A172 (cell line): ENCODE measurements around the gene GPATCH11. TPM values are rescaled to one million over a fixed set of nuclear protein-coding genes. Genes with fewer than 3 reads are reported as not detected.
A peak's percentile ranks its signal among the peaks of the same experiment; 100 is the strongest.

Experiments used
- DNase-seq: peaks from one replicate; pipeline ENCODE4 v3.0.0-alpha.2; 2015; ENCODE audit warnings: low spot score
- total RNA-seq: library from RNA; depleted of rRNA; stranded (reverse); fragments of >200 nt; shearing (Covaris generic); gene quantifications from 2 replicates; pipeline ENCODE4 v1.2.3, GENCODE V29; 2014; rRNA removed

GPATCH11 gene
- total RNA-seq, 1 experiment from 2014 or later, result 15.4 TPM

DNA sequence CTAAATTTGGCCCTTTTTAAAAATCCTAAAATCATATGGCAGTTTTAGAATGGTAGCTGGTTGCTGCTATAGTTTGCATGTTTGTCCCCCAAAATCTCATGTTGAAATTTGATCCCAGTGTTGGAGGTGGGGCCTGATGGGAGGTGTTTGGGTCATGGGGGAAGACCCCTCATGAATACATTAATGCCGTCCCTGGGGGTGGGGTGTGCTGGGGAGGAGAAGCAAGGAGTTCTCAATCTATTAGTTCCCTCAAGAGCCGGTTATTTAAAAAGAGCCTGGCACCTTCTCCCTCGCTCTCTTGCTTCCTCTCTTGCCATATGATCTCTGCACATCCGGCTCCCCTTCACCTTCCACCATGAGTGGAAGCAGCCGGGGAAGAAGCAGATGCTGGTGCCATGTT, 20.8 kb downstream of the GPATCH11 start:
- DNase-seq, result no peak

DNA sequence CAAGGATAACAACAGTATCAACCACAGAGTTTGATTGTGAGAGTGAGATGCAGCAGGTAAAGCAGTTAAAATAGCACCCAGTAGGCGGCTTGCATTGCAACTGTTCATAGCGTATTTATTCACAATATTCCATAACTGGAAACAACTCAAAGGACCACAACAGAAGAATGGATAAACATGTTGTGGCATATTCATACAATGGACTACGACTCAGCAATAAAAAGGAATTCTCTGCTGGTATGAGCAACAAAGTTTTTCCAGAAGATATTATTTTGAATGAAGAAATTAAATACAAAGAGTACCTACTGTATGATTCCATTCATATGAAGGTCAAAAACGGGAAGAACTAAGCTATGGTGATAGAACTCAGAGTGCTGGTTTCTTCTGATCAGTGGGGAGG, 25.2 kb downstream of the GPATCH11 start:
- DNase-seq, result no peak

DNA sequence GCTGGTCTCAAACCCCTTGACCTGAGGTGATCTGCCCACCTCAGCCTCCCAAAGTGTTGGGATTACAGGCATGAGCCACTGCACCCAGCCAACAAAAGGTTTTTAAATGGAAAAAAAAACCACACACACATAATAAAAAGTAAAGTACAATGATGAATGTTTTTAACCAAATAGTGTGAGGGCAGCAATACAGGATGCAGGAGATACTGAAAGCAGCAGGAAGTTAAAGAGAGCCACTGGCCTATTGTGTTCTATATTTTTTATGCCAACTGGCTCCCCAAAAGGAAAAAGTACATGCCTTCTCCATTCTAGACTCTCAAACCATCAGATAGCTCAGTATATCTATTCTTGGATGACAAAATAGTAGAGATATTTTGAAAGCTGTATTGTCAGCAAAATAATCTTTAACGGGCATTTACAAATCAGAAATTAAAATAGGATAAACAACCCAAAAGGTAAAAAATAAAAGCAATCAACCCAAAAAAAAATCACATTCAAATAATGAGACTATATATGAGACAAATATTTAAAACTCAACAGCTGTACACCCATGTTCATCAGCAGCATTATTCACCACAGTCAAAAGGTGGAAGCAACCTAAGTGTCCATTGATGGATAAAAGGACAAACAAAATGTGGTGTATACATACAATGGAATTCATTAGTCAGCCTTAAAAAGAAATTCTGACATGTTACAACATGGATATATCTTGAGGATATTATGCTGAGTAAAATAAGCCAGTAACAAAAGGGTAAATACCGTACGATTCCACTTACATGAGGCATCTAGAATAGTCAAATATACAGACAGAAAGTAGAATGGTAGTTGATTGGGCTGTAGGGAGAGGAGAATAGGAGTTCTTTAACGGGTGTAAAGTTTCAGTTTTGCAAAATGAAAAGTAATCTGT, 26.2 kb downstream of the GPATCH11 start:
- DNase-seq, result no peak

DNA sequence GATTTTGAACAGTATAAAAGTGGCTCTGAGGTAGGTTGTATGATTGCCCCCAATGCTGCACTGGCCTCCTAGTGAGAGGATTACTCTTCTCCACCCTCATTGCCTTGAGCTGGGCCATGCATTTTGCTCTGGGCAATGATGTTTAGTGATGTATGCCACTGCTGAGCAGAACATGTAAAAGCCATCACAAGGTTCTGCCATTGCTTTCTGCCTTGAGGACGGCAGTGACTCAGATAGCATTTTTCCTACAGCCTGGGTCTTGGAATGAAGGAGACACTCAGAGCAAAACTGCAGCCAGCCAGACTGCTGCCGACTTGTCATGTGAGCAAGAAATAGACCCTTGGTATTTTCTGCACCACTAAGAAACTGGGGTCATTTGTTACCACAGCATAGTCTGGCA, 27.6 kb downstream of the GPATCH11 start:
- no peak for DNase-seq

DNA sequence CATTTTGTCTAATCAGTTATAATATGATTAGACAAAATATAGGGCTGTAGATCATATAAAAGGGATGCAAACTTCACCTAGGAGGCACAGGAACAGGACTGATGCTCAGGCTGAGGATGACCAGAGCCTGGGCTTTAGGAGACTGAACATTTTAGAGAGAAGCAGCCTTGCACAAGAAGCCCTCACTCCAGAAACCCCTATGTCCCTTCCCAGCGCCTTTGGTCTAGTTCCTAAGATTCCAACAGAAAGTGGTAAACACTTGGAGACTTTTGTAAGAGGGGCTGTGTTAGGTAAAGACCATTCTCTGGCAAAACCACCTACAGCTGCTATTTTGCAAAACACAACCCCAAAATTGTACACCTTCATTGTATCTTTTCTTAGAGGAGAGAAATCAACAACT, 33.2 kb downstream of the GPATCH11 start:
- DNase-seq, result no peak

DNA sequence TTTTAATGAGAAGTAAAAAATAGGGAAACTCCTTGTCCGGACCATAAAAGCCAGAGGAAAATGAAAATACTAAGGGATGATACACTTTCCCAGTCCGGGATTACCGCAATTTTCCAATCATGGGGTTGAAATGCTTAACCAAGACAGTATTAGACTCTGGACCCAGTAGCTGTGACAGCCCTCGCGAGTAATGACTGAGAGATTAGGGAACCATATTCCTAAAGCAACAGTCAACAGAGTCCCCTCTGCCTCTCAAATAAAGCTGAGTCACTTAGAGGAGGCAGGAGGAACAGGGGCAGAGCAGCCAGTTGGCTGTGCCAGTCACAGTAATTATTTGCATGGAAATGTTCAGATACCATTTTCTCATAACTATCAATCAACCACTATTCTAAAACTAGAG, 34.8 kb downstream of the GPATCH11 start:
- DNase-seq, result peak; percentile 10

DNA sequence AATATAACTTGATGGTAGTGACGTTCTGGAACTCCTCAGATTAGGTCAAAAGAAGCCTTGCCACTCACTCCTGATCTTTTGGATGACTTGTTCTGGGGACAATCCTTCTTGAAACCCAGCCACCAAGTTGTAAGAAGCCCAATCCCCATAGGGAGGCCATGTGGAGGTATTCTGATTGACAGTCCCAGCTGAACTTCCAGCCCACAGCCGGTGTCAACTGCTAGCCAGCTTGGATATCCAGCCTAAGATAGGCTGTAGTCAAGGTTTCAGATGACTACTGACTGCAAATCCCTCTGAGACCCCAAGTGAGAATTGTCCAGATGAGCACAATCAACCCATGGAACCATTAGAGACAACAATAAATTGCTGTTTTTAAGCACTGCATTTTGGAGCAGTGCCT, 41.1 kb downstream of the GPATCH11 start:
- no peak for DNase-seq

DNA sequence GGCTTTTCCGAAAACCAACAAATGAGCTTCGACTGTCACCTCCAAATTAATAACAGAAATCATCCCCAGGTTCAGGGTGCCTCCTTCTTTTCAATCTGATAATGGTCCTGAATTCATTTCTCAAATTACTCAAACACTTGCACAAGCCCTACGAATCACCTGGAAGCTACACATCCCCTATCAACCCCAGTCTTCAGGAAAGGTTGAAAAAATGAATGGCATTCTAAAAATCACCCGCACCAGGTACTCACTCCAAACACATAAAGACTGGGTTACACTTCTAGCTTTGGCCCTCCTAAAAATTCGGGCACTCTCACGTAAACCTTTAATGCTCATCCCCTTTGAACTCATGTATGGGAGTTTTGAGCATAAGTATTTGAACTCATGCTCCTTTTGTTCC, 48.6 kb downstream of the GPATCH11 start:
- DNase-seq, result no peak

DNA sequence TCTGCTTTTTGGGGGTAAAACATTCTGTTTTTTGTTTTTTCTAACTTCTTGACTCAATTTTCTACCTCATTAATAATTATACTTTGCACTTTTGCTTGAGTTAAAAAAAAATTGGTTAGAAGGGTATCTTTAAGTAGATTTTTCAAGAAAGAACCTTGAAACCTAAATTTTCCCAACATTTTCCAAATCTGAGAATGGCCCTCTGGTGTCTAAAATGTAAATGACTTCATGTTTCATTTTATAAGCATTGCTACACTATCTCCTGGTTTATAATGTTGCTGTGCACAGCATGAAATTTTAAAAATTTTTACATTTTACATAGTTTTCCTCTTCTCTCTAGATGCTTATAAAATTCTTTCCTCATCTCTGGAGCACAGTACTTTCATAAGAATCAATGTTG, 58.2 kb downstream of the GPATCH11 start:
- DNase-seq, result no peak

DNA sequence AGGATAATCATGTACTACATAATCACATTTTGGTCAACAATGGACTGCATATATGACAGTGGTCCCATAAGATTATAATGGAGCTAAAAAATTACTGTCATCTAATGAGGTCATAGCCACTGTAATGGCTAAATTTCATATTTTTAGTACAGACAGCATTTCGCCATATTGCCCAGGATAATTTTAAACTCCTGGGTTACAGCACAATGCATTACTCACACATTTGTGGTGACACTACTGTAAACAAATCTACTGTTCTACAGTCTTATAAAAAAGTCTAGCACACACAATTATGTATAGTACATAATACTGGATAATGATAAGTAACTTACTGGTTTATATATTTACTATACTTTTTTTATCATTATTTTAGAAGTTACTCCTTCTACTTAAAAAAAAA, 59.7 kb downstream of the GPATCH11 start:
- DNase-seq, result no peak

DNA sequence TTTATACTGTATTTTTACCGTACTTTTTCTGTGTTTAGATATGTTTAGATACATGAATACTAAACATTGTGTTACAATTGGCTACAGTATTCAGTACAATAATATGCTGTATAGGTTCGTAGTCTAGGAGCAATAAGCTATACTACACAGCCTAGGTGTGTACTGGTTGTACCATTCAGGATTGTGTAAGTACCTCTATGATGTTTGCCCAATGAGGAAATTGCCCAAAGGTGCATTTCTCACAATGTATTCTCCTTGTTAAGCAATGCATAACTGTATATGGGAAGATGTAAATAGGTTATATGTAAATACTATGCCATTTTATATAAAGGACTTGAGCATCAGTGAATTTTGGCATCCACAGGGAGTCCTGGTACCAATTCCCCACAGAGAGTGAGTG, 61.7 kb downstream of the GPATCH11 start:
- DNase-seq, result no peak

DNA sequence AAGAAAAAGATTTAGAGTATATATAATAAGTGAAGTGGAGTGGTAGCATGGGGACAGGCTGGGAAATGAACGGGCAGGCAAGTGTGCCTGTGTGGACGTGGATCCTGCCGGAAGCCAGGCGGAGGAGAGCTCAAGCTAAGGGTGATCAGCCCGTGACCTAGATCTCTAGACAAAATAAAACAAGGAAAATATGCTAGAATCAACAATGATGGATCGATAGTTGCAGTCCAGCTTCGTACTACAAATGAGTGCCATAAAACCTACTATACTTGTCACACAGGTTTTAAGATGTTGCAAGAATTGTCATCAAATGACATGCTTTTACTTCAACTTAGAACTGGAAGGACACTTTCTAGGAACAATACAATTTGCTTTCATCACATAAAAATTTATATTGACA, 64.0 kb downstream of the GPATCH11 start:
- DNase-seq, result no peak

Other genes with a start within 250 kb of the GPATCH11 start
- gene STRN, start 118.0 kb upstream of the GPATCH11 start, total RNA-seq, result 19.4 and 26.1 TPM in 2 replicates
- 14.4 and 31.5 TPM in 2 replicates for gene HEATR5B, start 146 bp upstream of the GPATCH11 start, total RNA-seq
- gene EIF2AK2, start 72.5 kb downstream of the GPATCH11 start, total RNA-seq, result 33.7 and 43.1 TPM in 2 replicates
- not detected in 2 replicates for gene SULT6B1, start 104.2 kb downstream of the GPATCH11 start, total RNA-seq
- 29.5 and 45.3 TPM in 2 replicates for gene CEBPZOS, start 112.0 kb downstream of the GPATCH11 start, total RNA-seq
- gene CEBPZ, start 147.1 kb downstream of the GPATCH11 start, total RNA-seq, result 62.1 and 89.8 TPM in 2 replicates
- gene NDUFAF7, start 147.1 kb downstream of the GPATCH11 start, total RNA-seq, result 12.0 and 18.1 TPM in 2 replicates
- gene PRKD3, start 240.3 kb downstream of the GPATCH11 start, total RNA-seq, result 59.8 and 63.5 TPM in 2 replicates